Mesangial cell (primary cell): Measurements from ENCODE around the gene GTF2A2. TPM values are rescaled to one million over a fixed set of nuclear protein-coding genes. Genes with fewer than 3 reads are reported as not detected.

Experiments used
- total RNA-seq: library from RNA; depleted of rRNA; stranded (reverse); fragments of >200 nt; gene quantifications from 2 replicates; pipeline ENCODE4 v1.2.3, GENCODE V29; 2015

The GTF2A2 gene
- 30.6 and 56.4 TPM in 2 replicates for total RNA-seq

GRCh38 chr15:59656897-59657634 is at the start of gene GTF2A2:
TSS of gene GTF2A2 (minus strand) at chr15:59657515. CDS start at chr15:59652277, 5,238 bp downstream.

GRCh38 chr15:59688782-59689625 is 31.7 kb upstream of the GTF2A2 start, which contains the start of gene BNIP2:
TSS of gene BNIP2 (minus strand) at chr15:59689320. CDS start at chr15:59682457, 6,863 bp downstream.

DNA sequence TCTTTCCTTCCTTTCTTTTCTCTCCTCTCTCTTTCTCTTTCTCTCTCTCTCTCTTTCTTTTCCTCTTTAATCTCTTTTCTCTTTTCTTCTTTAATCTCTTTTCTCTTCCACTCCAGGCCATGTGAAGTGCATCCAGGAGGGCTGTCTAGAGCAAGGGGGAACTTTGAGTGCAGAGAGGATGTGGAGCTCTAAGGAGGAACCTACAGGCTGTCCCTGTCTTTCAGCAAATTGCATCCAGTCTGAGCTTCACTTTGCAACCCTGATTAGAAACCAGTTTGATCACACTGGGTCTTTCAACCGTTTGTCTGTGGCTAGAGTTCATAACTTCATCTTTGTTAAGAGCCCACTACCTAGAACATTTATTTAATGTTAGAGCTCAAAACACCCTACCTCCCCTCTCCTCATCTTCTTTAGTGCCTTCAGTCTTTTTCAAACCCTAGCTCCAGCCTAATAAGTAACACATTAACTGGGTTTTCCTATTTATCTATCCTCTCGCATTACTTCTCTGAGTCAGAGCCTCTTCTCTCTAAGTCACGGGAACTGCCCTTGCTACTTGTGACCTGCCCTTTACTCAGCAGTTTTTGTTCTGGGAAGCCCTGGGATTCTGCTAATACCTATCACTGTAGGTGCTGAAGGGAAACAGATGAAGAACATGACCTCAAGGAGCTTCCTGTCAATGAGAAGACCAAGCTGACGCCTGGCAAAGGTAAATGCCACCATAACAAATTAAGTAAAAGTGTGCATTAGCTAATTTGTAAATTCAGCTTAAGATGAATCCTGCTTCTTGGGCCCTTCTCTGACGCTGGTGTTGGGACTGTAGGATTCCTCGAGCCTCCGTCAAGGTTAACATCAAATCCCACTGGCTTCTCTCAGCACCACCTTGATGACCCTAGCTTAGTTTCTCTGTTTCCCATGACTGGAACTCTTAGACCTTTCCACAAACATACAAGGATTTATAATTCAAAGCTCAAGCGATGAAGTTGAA is 45.7 kb downstream of the GTF2A2 start, which contains the start of gene GCNT3:
Gene GCNT3 (plus strand): TSS at position 508 of the 985 bp plus-strand sequence. CDS start 6,456 bp downstream, outside the sequence.

Other genes starting within 250 kb of the GTF2A2 start
- 1.0 and 1.1 TPM in 2 replicates for gene FAM81A, start 219.3 kb downstream of the GTF2A2 start, total RNA-seq
- gene GCNT3, start 45.7 kb downstream of the GTF2A2 start, total RNA-seq = 1.6 TPM in 2 replicates
- gene BNIP2, start 31.8 kb upstream of the GTF2A2 start, total RNA-seq = 63.2 and 79.6 TPM in 2 replicates